Central memory CD8-positive, alpha-beta T cell (primary cell): ENCODE data around the gene LCE6A.

Source experiments
- ATAC-seq: fragments of 150-1000 bp; cut with Tn5 transposase; replicated peaks from 2 replicates; pipeline ENCODE4 v1.10.0; 2022; ENCODE audit warnings: mild to moderate bottlenecking, moderate FRiP score, moderate number of reproducible peaks; ENCODE audit not compliant: poor library complexity, severe bottlenecking; ENCODE audit errors: extremely low read depth
- DNase-seq, 2 donors: peaks; one replicate each; pipeline ENCODE4 v3.0.0; 2021; ENCODE audit warnings: low spot score in 2 of 2
- H3K27ac Mint-ChIP-seq: one replicate; pipeline ENCODE4 v1.8.0; 2022; ENCODE audit warnings: low read depth, mild to moderate bottlenecking, moderate library complexity, mixed read lengths
- H3K27me3 Mint-ChIP-seq: one replicate; pipeline ENCODE4 v1.8.0; 2022; ENCODE audit warnings: mixed read lengths
- H3K36me3 Mint-ChIP-seq: one replicate; pipeline ENCODE4 v1.8.0; 2022; ENCODE audit warnings: mild to moderate bottlenecking, moderate library complexity, mixed read lengths; ENCODE audit not compliant: insufficient read depth
- H3K4me1 Mint-ChIP-seq: one replicate; pipeline ENCODE4 v1.8.0; 2022; ENCODE audit warnings: mixed read lengths
- H3K4me3 Mint-ChIP-seq: one replicate; pipeline ENCODE4 v1.8.0; 2022; ENCODE audit warnings: mild to moderate bottlenecking, moderate library complexity, mixed read lengths
- H3K9me3 Mint-ChIP-seq: one replicate; pipeline ENCODE4 v1.8.0; 2022; ENCODE audit warnings: mixed read lengths

The LCE6A gene

GRCh38 chr1:152858062-152858461 is 15.4 kb downstream of the LCE6A start:
- DNase-seq (no peak), ATAC-seq (no peak)
- Mint-ChIP-seq H3K36me3 (no peaks in the 10 kb centered on the region), H3K4me3 (no peak overlapping the region), H3K27ac (no peak overlapping the region), H3K27me3 (peaks cover 37% of the 10 kb centered on the region), H3K4me1 (no peaks in the 10 kb centered on the region), H3K9me3 (no peaks in the 10 kb centered on the region)

- Mint-ChIP-seq H3K4me1 (no peaks in the 10 kb centered on the region), H3K9me3 (no peaks in the 10 kb centered on the region), H3K4me3 (no peak within 1 kb of the TSS), H3K27ac (no peak within 1 kb of the TSS), H3K36me3 (no peaks in the 10 kb centered on the region), H3K27me3 (peaks cover 37% of the 10 kb centered on the region)
- DNase-seq (no peak), ATAC-seq (no peak)
Observed at GRCh38 chr1:152859696-152860095, 17.0 kb downstream of the LCE6A start, which contains the start of gene LCE7A. TSS of gene LCE7A (plus strand) at chr1:152859996. CDS start at chr1:152860698, 702 bp downstream.

- DNase-seq (no peak), ATAC-seq (no peak)
- Mint-ChIP-seq H3K4me3 (no peak overlapping the region), H3K9me3 (no peaks in the 10 kb centered on the region), H3K27me3 (peaks cover 37% of the 10 kb centered on the region), H3K36me3 (no peaks in the 10 kb centered on the region), H3K4me1 (no peaks in the 10 kb centered on the region), H3K27ac (no peak overlapping the region)
Observed at GRCh38 chr1:152860129-152860528, 17.5 kb downstream of the LCE6A start.

- no peaks in the 10 kb centered on the region for H3K36me3 Mint-ChIP-seq
- H3K4me3 Mint-ChIP-seq, result no peak overlapping the region
- no peak overlapping the region for H3K27ac Mint-ChIP-seq
- H3K9me3 Mint-ChIP-seq, result no peaks in the 10 kb centered on the region
- no peaks in the 10 kb centered on the region for H3K4me1 Mint-ChIP-seq
- DNase-seq (no peak), ATAC-seq (no peak)
- peaks cover 37% of the 10 kb centered on the region for H3K27me3 Mint-ChIP-seq
Observed at GRCh38 chr1:152861374-152861773, 18.7 kb downstream of the LCE6A start.

- no peaks in the 10 kb centered on the region for H3K9me3 Mint-ChIP-seq
- no peak overlapping the region for H3K4me3 Mint-ChIP-seq
- H3K27me3 Mint-ChIP-seq, result peaks cover 11% of the 10 kb centered on the region
- H3K36me3 Mint-ChIP-seq, result no peaks in the 10 kb centered on the region
- no peak overlapping the region for H3K27ac Mint-ChIP-seq
- no peak for DNase-seq
- no peaks in the 10 kb centered on the region for H3K4me1 Mint-ChIP-seq
- ATAC-seq, result no peak
Observed at GRCh38 chr1:152864443-152864842, 21.8 kb downstream of the LCE6A start.

GRCh38 chr1:152866321-152866720 is 23.7 kb downstream of the LCE6A start:
- no peak overlapping the region for H3K27ac Mint-ChIP-seq
- H3K27me3 Mint-ChIP-seq, result peaks cover 3% of the 10 kb centered on the region
- no peaks in the 10 kb centered on the region for H3K36me3 Mint-ChIP-seq

GRCh38 chr1:152869808-152870419 is 27.3 kb downstream of the LCE6A start:
- no peak for ATAC-seq
- H3K4me3 Mint-ChIP-seq, result no peak overlapping the region
- no peaks in the 10 kb centered on the region for H3K9me3 Mint-ChIP-seq
- no peak overlapping the region for H3K27ac Mint-ChIP-seq
- peaks cover 16% of the 10 kb centered on the region for H3K27me3 Mint-ChIP-seq
- H3K36me3 Mint-ChIP-seq, result no peaks in the 10 kb centered on the region
- DNase-seq, result peak; percentile 24 to 27
- H3K4me1 Mint-ChIP-seq, result no peaks in the 10 kb centered on the region

More at GRCh38 chr1:152866321-152866720, 23.7 kb downstream of the LCE6A start:
- no peak overlapping the region for H3K4me3 Mint-ChIP-seq
- no peak for DNase-seq
- no peak for ATAC-seq
- no peaks in the 10 kb centered on the region for H3K9me3 Mint-ChIP-seq
- H3K4me1 Mint-ChIP-seq, result no peaks in the 10 kb centered on the region

- Mint-ChIP-seq H3K27me3 (peaks cover 26% of the 10 kb centered on the region), H3K4me3 (no peak overlapping the region), H3K27ac (no peak overlapping the region), H3K36me3 (no peaks in the 10 kb centered on the region), H3K9me3 (no peaks in the 10 kb centered on the region), H3K4me1 (no peaks in the 10 kb centered on the region)
- DNase-seq (no peak), ATAC-seq (no peak)
Observed at GRCh38 chr1:152870831-152871730, 28.4 kb downstream of the LCE6A start.

- H3K9me3 Mint-ChIP-seq, result no peaks in the 10 kb centered on the region
- no peak overlapping the region for H3K27ac Mint-ChIP-seq
- no peaks in the 10 kb centered on the region for H3K4me1 Mint-ChIP-seq
- DNase-seq, result no peak
- peaks cover 29% of the 10 kb centered on the region for H3K27me3 Mint-ChIP-seq
- no peak for ATAC-seq
- H3K4me3 Mint-ChIP-seq, result no peak overlapping the region
- H3K36me3 Mint-ChIP-seq, result no peaks in the 10 kb centered on the region
Observed at GRCh38 chr1:152871731-152872126, 29.1 kb downstream of the LCE6A start.

GRCh38 chr1:152873495-152873894 is 30.8 kb downstream of the LCE6A start:
- ATAC-seq (no peak), DNase-seq (no peak)
- Mint-ChIP-seq H3K9me3 (no peaks in the 10 kb centered on the region), H3K4me3 (no peak overlapping the region), H3K36me3 (no peaks in the 10 kb centered on the region), H3K27me3 (peaks cover 46% of the 10 kb centered on the region), H3K4me1 (no peaks in the 10 kb centered on the region), H3K27ac (no peak overlapping the region)

- Mint-ChIP-seq H3K27ac (no peak overlapping the region), H3K4me1 (no peaks in the 10 kb centered on the region), H3K9me3 (no peaks in the 10 kb centered on the region), H3K36me3 (no peaks in the 10 kb centered on the region), H3K4me3 (no peak overlapping the region), H3K27me3 (peaks cover 40% of the 10 kb centered on the region)
- no peak for ATAC-seq
- DNase-seq, result no peak
Observed at GRCh38 chr1:152876827-152877226, 34.2 kb downstream of the LCE6A start.

- Mint-ChIP-seq H3K9me3 (no peaks in the 10 kb centered on the region), H3K27ac (no peak within 1 kb of the TSS), H3K4me3 (no peak within 1 kb of the TSS), H3K27me3 (peaks cover 35% of the 10 kb centered on the region), H3K4me1 (no peaks in the 10 kb centered on the region), H3K36me3 (no peaks in the 10 kb centered on the region)
- ATAC-seq (no peak), DNase-seq (no peak)
Observed at GRCh38 chr1:152878042-152878441, 35.4 kb downstream of the LCE6A start, which contains the start of gene SMCP. TSS of gene SMCP (plus strand) at chr1:152878322. CDS start at chr1:152884423, 6,101 bp downstream.
